ENCODE data around the gene DLX2. TPM values are rescaled to one million over a fixed set of nuclear protein-coding genes. Genes with fewer than 3 reads are reported as not detected.
A peak's percentile ranks its signal among the peaks of the same experiment; 100 is the strongest.

The DLX2 gene
- total and polyA plus RNA-seq, 2 of the 13 experiments (the other 11 are each of a cell fraction or from before 2014, with no cell fraction given) = 0.07 to 0.15 TPM

GRCh38 chr2:172096626-172097547 is 5.8 kb downstream of the DLX2 start (continued):
- TF ChIP-seq ZNF574 (CRISPR knock-in tag; IDR thresholded peaks at IDR 0.05) (no peak), ZC3H4 (CRISPR knock-in tag; IDR thresholded peaks at IDR 0.05; ENCODE audit: borderline replicate concordance) (no peak), PHF8 (CRISPR knock-in tag; IDR thresholded peaks at IDR 0.05) (no peak), ATF3 (CRISPR knock-in tag; IDR thresholded peaks at IDR 0.05) (no peak), ZNF761 (CRISPR knock-in tag; conservative IDR thresholded peaks at IDR 0.05) (0 out of 2 replicates have a peak, but pooled peaks have one; percentile 6), IRF9 (CRISPR knock-in tag; IDR thresholded peaks at IDR 0.05; ENCODE audit: borderline replicate concordance) (no peak), PRPF4 (IDR thresholded peaks at IDR 0.05; ENCODE audit: low read depth, low read length, poor library complexity, severe bottlenecking) (no peak), ZNF546 (CRISPR knock-in tag; conservative IDR thresholded peaks at IDR 0.05) (no peak), TARDBP (CRISPR knock-in tag; IDR thresholded peaks at IDR 0.05) (no peak), FUBP1 (CRISPR knock-in tag; IDR thresholded peaks at IDR 0.05; ENCODE audit: borderline replicate concordance) (no peak), ZNF430 (CRISPR knock-in tag; IDR thresholded peaks at IDR 0.05) (0 out of 2 replicates have a peak, but pooled peaks have one; percentile 37), CBX2 (IDR thresholded peaks at IDR 0.05; ENCODE audit: low read depth, low read length) (0 out of 2 replicates have a peak, but pooled peaks have one; percentile 12), CBX2 (CRISPR knock-in tag; IDR thresholded peaks at IDR 0.05; ENCODE audit: low read depth) (no peak), ZNF143 (CRISPR knock-in tag; IDR thresholded peaks at IDR 0.05) (no peak), ARNTL (CRISPR knock-in tag; IDR thresholded peaks at IDR 0.05) (no peak; the same call in 1 of the 2 replicates), ZSCAN25 (CRISPR knock-in tag; IDR thresholded peaks at IDR 0.05) (no peak), ZNF749 (CRISPR knock-in tag; IDR thresholded peaks at IDR 0.05; ENCODE audit: borderline replicate concordance) (no peak), SALL1 (CRISPR knock-in tag; IDR thresholded peaks at IDR 0.05) (peak; percentile 9; the same call in 1 of the 2 replicates), NR1H2 (CRISPR knock-in tag; IDR thresholded peaks at IDR 0.05; ENCODE audit: borderline replicate concordance, low read depth) (no peak), HNRNPK (IDR thresholded peaks at IDR 0.05; ENCODE audit: low read depth, low read length, poor library complexity, severe bottlenecking) (peak; percentile 53), TFDP2 (CRISPR knock-in tag; IDR thresholded peaks at IDR 0.05) (no peak), RAD21 (CRISPR knock-in tag; IDR thresholded peaks at IDR 0.05) (no peak)
